Fibroblast of lung (primary cell): ENCODE results near the gene HNF4A. TPM values are rescaled to one million over a fixed set of nuclear protein-coding genes. Genes with fewer than 3 reads are reported as not detected.

Experiments used
- DNase-seq, 2 donors: peaks; one replicate each; pipeline versions ENCODE4 v3.0.0 to v3.0.0-alpha.2; 2010; ENCODE audit warnings: low read depth in 2 of 2
- H2AFZ ChIP-seq: 2 replicates; pipeline ENCODE4 v1.5.1; 2012; ENCODE audit warnings: low read length, control low read depth, inconsistent platforms
- H3K27ac ChIP-seq: 2 replicates; pipeline ENCODE4 v1.5.1; 2011; ENCODE audit warnings: low read length, control low read depth; ENCODE audit not compliant: insufficient read depth
- H3K27me3 ChIP-seq: 2 replicates; pipeline ENCODE4 v1.5.1; 2011; ENCODE audit warnings: mild to moderate bottlenecking, low read length; ENCODE audit not compliant: control insufficient read depth, insufficient read depth
- H3K36me3 ChIP-seq: 2 replicates; pipeline ENCODE4 v1.5.1; 2011; ENCODE audit warnings: low read length; ENCODE audit not compliant: control insufficient read depth, insufficient read depth
- H3K4me1 ChIP-seq: 2 replicates; pipeline ENCODE4 v1.5.1; 2011; ENCODE audit warnings: low read length; ENCODE audit not compliant: control insufficient read depth, insufficient read depth; ENCODE audit errors: extremely low read depth
- H3K4me2 ChIP-seq: 2 replicates; pipeline ENCODE4 v1.5.1; 2011; ENCODE audit warnings: low read length, control low read depth; ENCODE audit not compliant: insufficient read depth; ENCODE audit errors: extremely low read depth
- H3K4me3 ChIP-seq, 4 experiments: fragments of 200-600 bp in 1 of 4; sonication (generic) in 1 of 4; replicated peaks in 1 of 4; 2 replicates each; pipeline ENCODE4 v1.5.1; 2011 to 2016; ENCODE audit warnings: low read length in 4 of 4, low read depth in 3 of 4, mild to moderate bottlenecking in 3 of 4, control low read depth in 2 of 4, inconsistent platforms in 1 of 4, mixed read lengths in 1 of 4; ENCODE audit not compliant: insufficient read depth in 1 of 4; ENCODE audit errors: control extremely low read depth in 1 of 4
- H3K79me2 ChIP-seq: 2 replicates; pipeline ENCODE4 v1.5.1; 2012; ENCODE audit warnings: mild to moderate bottlenecking, low read length, inconsistent platforms; ENCODE audit not compliant: control insufficient read depth, insufficient read depth
- H3K9ac ChIP-seq: 2 replicates; pipeline ENCODE4 v1.5.1; 2011; ENCODE audit warnings: mild to moderate bottlenecking, low read length, control low read depth; ENCODE audit not compliant: insufficient read depth
- H3K9me3 ChIP-seq: 2 replicates; pipeline ENCODE4 v1.5.1; 2012; ENCODE audit warnings: low read depth, low read length; ENCODE audit not compliant: control insufficient read depth, insufficient read depth
- H4K20me1 ChIP-seq: 2 replicates; pipeline ENCODE4 v1.5.1; 2011; ENCODE audit warnings: low read length; ENCODE audit not compliant: control insufficient read depth, insufficient read depth; ENCODE audit errors: extremely low read depth
- CTCF ChIP-seq, 2 donors: IDR thresholded peaks in 1 of 2; conservative IDR thresholded peaks in 1 of 2; 1 replicate in 1 of 2; 2 replicates in 1 of 2; pipeline ENCODE4 v1.5.1; 2011 to 2012; ENCODE audit warnings: low read length in 2 of 2, control low read depth in 1 of 2, inconsistent platforms in 1 of 2, low read depth in 1 of 2, mild to moderate bottlenecking in 1 of 2
- EZH2 ChIP-seq: IDR thresholded peaks from 2 replicates; pipeline ENCODE4 v1.5.1; 2012; ENCODE audit warnings: low read length, control low read depth, mild to moderate bottlenecking; ENCODE audit errors: missing control alignments
- polyA plus RNA-seq, 2 donors: library from polyadenylated mRNA; depleted of rRNA in 1 of 2; stranded (reverse) in 1 of 2; unstranded in 1 of 2; fragments of >200 nt; gene quantifications; 2 replicates each; pipeline ENCODE4 v1.2.1, GENCODE V29; 2011 to 2012; ENCODE audit warnings: missing spikeins in 1 of 2
- total RNA-seq: library from RNA; depleted of rRNA; stranded (reverse); fragments of >200 nt; gene quantifications from 2 replicates; pipeline ENCODE4 v1.2.1, GENCODE V29; 2014

HNF4A gene
- total and polyA plus RNA-seq, 2 donors (not counting 1 experiment from before 2014, with no cell fraction given): not detected

DNA sequence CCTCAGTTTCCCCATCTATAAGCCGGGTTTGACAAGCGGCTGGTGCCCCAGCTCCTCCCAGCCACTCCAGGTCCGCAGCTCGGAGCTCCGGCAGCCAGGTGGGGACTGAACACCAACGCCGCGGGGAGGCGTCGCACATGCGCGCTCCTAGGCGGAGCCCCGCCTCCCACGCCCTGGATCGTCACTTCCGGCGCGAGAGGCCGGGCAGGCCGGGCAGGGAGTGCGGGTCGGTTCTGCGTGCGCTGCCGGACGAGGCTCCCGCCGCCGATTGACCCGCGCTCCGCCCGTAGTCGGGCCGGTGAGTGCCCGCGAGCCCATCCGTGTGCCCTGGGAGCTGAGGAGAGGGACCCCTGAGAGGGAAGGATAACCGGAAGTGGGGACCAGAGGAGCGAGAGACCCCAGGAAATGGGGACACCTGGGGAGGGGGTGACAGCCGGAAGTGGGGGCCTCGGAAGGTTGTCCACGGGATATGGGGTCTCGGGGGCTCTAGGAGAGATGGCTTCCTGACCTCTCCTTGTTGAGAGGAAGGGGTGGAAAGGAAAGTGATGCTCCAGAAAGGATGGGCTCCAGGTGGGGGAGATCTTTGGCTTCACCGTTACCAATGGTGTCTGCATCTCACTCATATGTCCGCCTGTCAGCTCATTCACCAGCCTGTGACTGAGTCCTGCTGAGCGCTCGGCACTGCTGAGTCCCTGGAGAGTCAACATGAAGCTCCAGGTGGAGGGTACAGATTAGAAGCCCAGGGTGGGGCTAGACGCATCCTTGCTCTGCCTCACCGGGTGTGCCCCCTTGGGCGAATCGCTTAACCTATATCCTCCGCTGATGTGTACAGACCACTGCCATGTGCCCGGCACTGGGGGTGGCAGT lies 120.4 kb downstream of the HNF4A start, which contains the start of gene TTPAL:
Gene TTPAL, plus strand, starts transcription at position 181 of the 867 bp plus-strand sequence. CDS start 4,126 bp downstream, outside the sequence.
- TF ChIP-seq CTCF (conservative IDR thresholded peaks at IDR 0.05 in 1 of 2, IDR thresholded peaks at IDR 0.05 in 1 of 2; ENCODE audit: low read depth in 1 of 2, low read length in 2 of 2) (no peak), EZH2 (no peak)
- H2AFZ ChIP-seq: peak within 1 kb of the TSS; percentile 97
- peak; percentile 79 to 80 for DNase-seq
- peaks cover 2% of the 10 kb centered on the region for H3K4me1 ChIP-seq
- peak within 1 kb of the TSS; percentile 85 to 93 (median 87) for H3K4me3 ChIP-seq
- peaks cover 5% of the 10 kb centered on the region for H3K36me3 ChIP-seq
- peaks cover 6% of the 10 kb centered on the region for H3K79me2 ChIP-seq
- peak within 1 kb of the TSS; percentile 89 for H3K27ac ChIP-seq
- no peaks in the 10 kb centered on the region for H3K27me3 ChIP-seq
- no peaks in the 10 kb centered on the region for H3K9me3 ChIP-seq
- no peaks in the 10 kb centered on the region for H4K20me1 ChIP-seq
- peak within 1 kb of the TSS; percentile 100 for H3K4me2 ChIP-seq
- H3K9ac ChIP-seq: peak within 1 kb of the TSS; percentile 92

GRCh38 chr20:44477151-44477550 lies 121.7 kb downstream of the HNF4A start:
- Histone ChIP-seq H4K20me1 (no peaks in the 10 kb centered on the region), H3K4me3 (peak overlapping the region in 2 of 4 experiments; percentile 85 to 86), H3K9ac (no peak overlapping the region), H3K9me3 (no peaks in the 10 kb centered on the region), H3K36me3 (peaks cover 5% of the 10 kb centered on the region), H3K27ac (no peak overlapping the region), H3K27me3 (no peaks in the 10 kb centered on the region), H3K79me2 (peaks cover 6% of the 10 kb centered on the region), H2AFZ (no peak overlapping the region), H3K4me1 (peaks cover 2% of the 10 kb centered on the region), H3K4me2 (no peak overlapping the region)
- no peak for TF ChIP-seq EZH2
- TF ChIP-seq CTCF (conservative IDR thresholded peaks at IDR 0.05 in 1 of 2, IDR thresholded peaks at IDR 0.05 in 1 of 2; ENCODE audit: low read depth in 1 of 2, low read length in 2 of 2): no peak
- peak in 1 of 2 donors; percentile 56 for DNase-seq

DNA sequence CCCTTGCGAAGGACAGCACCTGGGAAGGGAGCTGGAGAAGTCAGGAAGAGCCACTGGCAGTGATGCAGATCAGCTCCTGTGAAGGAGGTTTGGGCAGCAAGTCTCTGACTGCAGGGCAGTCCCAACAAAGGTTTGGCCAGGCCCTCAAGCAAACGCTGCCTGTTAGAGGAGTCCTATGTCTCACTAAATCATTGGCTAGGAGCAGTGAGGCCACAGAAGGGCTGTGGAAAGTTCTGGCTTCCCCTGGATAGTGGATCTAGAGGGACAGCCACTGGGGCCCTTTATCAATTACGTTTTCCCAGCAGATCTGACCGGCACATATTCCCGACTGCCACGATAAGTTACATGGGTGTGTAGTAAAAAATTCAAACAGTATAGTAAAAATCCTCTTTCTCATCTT lies 122.7 kb downstream of the HNF4A start:
- Histone ChIP-seq H3K27ac (no peak overlapping the region), H3K4me3 (no peak overlapping the region), H3K79me2 (peaks cover 6% of the 10 kb centered on the region), H3K36me3 (peaks cover 5% of the 10 kb centered on the region), H3K9me3 (no peaks in the 10 kb centered on the region), H4K20me1 (no peaks in the 10 kb centered on the region), H2AFZ (no peak overlapping the region), H3K27me3 (no peaks in the 10 kb centered on the region), H3K4me1 (peaks cover 2% of the 10 kb centered on the region), H3K4me2 (no peak overlapping the region), H3K9ac (no peak overlapping the region)
- DNase-seq: no peak
- no peak for TF ChIP-seq CTCF (conservative IDR thresholded peaks at IDR 0.05 in 1 of 2, IDR thresholded peaks at IDR 0.05 in 1 of 2; ENCODE audit: low read depth in 1 of 2, low read length in 2 of 2)
- no peak for TF ChIP-seq EZH2
